Measurements from ENCODE around the gene MPPED2.

- TF ChIP-seq, protein P1, sequence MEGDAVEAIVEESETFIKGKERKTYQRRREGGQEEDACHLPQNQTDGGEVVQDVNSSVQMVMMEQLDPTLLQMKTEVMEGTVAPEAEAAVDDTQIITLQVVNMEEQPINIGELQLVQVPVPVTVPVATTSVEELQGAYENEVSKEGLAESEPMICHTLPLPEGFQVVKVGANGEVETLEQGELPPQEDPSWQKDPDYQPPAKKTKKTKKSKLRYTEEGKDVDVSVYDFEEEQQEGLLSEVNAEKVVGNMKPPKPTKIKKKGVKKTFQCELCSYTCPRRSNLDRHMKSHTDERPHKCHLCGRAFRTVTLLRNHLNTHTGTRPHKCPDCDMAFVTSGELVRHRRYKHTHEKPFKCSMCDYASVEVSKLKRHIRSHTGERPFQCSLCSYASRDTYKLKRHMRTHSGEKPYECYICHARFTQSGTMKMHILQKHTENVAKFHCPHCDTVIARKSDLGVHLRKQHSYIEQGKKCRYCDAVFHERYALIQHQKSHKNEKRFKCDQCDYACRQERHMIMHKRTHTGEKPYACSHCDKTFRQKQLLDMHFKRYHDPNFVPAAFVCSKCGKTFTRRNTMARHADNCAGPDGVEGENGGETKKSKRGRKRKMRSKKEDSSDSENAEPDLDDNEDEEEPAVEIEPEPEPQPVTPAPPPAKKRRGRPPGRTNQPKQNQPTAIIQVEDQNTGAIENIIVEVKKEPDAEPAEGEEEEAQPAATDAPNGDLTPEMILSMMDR (IDR thresholded peaks at IDR 0.05 in 2 of 3, conservative IDR thresholded peaks at IDR 0.05 in 1 of 3; ENCODE audit: control insufficient read depth in 2 of 3, extremely low read depth in 1 of 3, insufficient read depth in 1 of 3, low read depth in 3 of 3, low read length in 3 of 3), result no peak
- TF ChIP-seq BHLHE40 (IDR thresholded peaks at IDR 0.05; ENCODE audit: borderline replicate concordance in 1 of 2, low read depth in 2 of 2, low read length in 1 of 2) (no peak), EP300 (IDR thresholded peaks at IDR 0.05; ENCODE audit: borderline replicate concordance in 1 of 2, control insufficient read depth in 1 of 2, low read depth in 2 of 2, low read length in 2 of 2) (no peak), SIN3A (IDR thresholded peaks at IDR 0.05; ENCODE audit: low read depth, low read length) (no peak), BCL3 (IDR thresholded peaks at IDR 0.05; ENCODE audit: borderline replicate concordance, insufficient read depth, low read depth, low read length, poor library complexity, severe bottlenecking) (no peak), JUND (IDR thresholded peaks at IDR 0.05; ENCODE audit: low read depth, low read length) (no peak)
Observed at GRCh38 chr11:30446520-30446919, 139.6 kb downstream of the MPPED2 start.

Measured in GM12878 (cell line).